ENCODE results near the gene TMEM14C.
A peak's percentile ranks its signal among the peaks of the same experiment; 100 is the strongest.
"Not testable (repeated sequence)": the region's sequence is repeated elsewhere in the genome, so short reads cannot be mapped to it uniquely, and the experiment has no call there.

Gene TMEM14C

DNA sequence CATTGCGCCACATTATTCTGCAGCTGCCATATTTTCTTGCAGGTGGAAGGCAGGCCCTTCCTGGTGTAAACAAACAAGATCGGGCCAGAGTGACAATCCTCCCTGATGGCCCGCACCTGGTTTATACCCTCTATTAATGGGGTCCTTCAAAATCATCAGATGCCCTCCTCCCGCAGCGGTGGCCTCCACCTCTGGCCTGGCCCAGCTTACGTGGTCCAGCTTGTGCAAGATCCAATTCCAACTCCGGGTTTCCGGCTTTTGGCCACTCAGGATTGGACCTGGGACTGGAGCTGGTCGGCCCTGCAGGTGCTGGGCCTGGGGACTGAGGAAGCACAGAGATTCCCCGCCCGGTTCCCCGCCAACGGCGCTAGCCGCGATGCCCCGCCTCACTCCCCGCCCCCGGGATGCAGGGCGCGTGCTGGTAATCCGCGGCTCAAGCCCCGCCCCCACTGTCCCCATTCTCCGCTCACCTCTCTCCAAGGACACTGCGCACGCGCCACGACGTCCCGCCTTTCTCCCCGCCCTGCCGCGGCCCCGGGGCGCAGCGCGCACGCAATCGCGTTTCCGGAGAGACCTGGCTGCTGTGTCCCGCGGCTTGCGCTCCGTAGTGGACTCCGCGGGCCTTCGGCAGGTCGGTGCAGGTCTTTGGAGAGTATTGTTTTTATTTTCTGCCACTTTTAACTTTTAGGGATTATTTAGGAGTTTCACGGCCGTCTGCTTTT, 24.5 kb downstream of the TMEM14C start, which contains the start of gene TMEM14B:
Gene TMEM14B, plus strand, starts transcription at position 555 of the 722 bp plus-strand sequence. CDS start 1,441 bp downstream, outside the sequence.
- Histone ChIP-seq H3K27me3 (ENCODE audit: insufficient read depth, low read length, poor library complexity, severe bottlenecking) (no peaks in the 10 kb centered on the region), H3K79me2 (ENCODE audit: insufficient read depth, low read length) (peaks cover 53% of the 10 kb centered on the region), H3K9me3 (ENCODE audit: insufficient read depth, low read depth, low read length) (no peaks in the 10 kb centered on the region), H3K36me3 (ENCODE audit: insufficient read depth, low read length) (no peaks in the 10 kb centered on the region), H3K4me3 (ENCODE audit: low read length, poor library complexity, severe bottlenecking) (peak within 1 kb of the TSS; percentile 78), H3F3A (ENCODE audit: low read depth) (no peaks in the 10 kb centered on the region), H3K9me2 (replicated peaks; ENCODE audit: low read depth, low read length) (no peaks in the 10 kb centered on the region), H3K9ac (ENCODE audit: low read depth, low read length, poor library complexity, severe bottlenecking) (peak within 1 kb of the TSS; percentile 85), H3K4me1 (ENCODE audit: insufficient read depth, low read length, poor library complexity, severe bottlenecking) (peaks cover 47% of the 10 kb centered on the region), H3K4me2 (ENCODE audit: low read depth, low read length, poor library complexity, severe bottlenecking) (peak within 1 kb of the TSS; percentile 98), H2AFZ (ENCODE audit: low read length) (peak within 1 kb of the TSS; percentile 90), H4K20me1 (ENCODE audit: insufficient read depth, low read length, poor library complexity, severe bottlenecking) (peaks cover 23% of the 10 kb centered on the region)
- TF ChIP-seq, protein P1, sequence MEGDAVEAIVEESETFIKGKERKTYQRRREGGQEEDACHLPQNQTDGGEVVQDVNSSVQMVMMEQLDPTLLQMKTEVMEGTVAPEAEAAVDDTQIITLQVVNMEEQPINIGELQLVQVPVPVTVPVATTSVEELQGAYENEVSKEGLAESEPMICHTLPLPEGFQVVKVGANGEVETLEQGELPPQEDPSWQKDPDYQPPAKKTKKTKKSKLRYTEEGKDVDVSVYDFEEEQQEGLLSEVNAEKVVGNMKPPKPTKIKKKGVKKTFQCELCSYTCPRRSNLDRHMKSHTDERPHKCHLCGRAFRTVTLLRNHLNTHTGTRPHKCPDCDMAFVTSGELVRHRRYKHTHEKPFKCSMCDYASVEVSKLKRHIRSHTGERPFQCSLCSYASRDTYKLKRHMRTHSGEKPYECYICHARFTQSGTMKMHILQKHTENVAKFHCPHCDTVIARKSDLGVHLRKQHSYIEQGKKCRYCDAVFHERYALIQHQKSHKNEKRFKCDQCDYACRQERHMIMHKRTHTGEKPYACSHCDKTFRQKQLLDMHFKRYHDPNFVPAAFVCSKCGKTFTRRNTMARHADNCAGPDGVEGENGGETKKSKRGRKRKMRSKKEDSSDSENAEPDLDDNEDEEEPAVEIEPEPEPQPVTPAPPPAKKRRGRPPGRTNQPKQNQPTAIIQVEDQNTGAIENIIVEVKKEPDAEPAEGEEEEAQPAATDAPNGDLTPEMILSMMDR (conservative IDR thresholded peaks at IDR 0.05; ENCODE audit: low read length), result no peak
- TF ChIP-seq EZH2phosphoT487 (IDR thresholded peaks at IDR 0.05; ENCODE audit: borderline replicate concordance), result no peak

DNA sequence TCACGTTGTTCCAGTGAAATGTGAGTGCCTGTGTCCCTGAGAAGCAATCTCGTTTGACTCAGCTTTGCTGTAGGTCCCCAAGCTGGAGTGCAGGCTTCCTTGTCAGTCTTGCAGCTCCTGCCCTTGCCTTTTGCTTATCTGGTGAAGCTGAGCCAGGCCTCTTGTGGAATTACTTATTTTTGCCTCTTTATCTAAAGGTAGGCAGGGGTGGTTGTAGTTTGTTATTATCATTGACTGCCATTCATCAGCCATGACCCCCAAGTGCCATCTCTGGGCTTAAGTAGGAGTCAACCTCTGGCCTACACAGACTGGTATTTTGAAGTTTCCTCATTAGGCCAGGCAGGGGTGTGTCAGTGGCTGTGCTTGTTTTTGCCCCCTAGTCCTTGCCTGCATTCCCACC, 26.9 kb downstream of the TMEM14C start:
- H3K9ac ChIP-seq (ENCODE audit: low read depth, low read length, poor library complexity, severe bottlenecking), result peak overlapping the region; percentile 85
- H3K79me2 ChIP-seq (ENCODE audit: insufficient read depth, low read length), result peaks cover 76% of the 10 kb centered on the region
- no peak overlapping the region for H2AFZ ChIP-seq (ENCODE audit: low read length)
- H3K9me3 ChIP-seq (ENCODE audit: insufficient read depth, low read depth, low read length), result no peaks in the 10 kb centered on the region
- H3F3A ChIP-seq (ENCODE audit: low read depth), result no peaks in the 10 kb centered on the region
- H4K20me1 ChIP-seq (ENCODE audit: insufficient read depth, low read length, poor library complexity, severe bottlenecking), result peaks cover 23% of the 10 kb centered on the region
- no peaks in the 10 kb centered on the region for H3K27me3 ChIP-seq (ENCODE audit: insufficient read depth, low read length, poor library complexity, severe bottlenecking)
- peak overlapping the region; percentile 98 for H3K4me2 ChIP-seq (ENCODE audit: low read depth, low read length, poor library complexity, severe bottlenecking)
- no peaks in the 10 kb centered on the region for H3K9me2 ChIP-seq (replicated peaks; ENCODE audit: low read depth, low read length)
- TF ChIP-seq EZH2phosphoT487 (IDR thresholded peaks at IDR 0.05; ENCODE audit: borderline replicate concordance), result no peak
- TF ChIP-seq, protein P1 (conservative IDR thresholded peaks at IDR 0.05; ENCODE audit: low read length), result no peak
- peaks cover 53% of the 10 kb centered on the region for H3K4me1 ChIP-seq (ENCODE audit: insufficient read depth, low read length, poor library complexity, severe bottlenecking)
- peak overlapping the region; percentile 78 for H3K4me3 ChIP-seq (ENCODE audit: low read length, poor library complexity, severe bottlenecking)
- H3K36me3 ChIP-seq (ENCODE audit: insufficient read depth, low read length), result peaks cover 3% of the 10 kb centered on the region; the same call in 1 of the 2 replicates

DNA sequence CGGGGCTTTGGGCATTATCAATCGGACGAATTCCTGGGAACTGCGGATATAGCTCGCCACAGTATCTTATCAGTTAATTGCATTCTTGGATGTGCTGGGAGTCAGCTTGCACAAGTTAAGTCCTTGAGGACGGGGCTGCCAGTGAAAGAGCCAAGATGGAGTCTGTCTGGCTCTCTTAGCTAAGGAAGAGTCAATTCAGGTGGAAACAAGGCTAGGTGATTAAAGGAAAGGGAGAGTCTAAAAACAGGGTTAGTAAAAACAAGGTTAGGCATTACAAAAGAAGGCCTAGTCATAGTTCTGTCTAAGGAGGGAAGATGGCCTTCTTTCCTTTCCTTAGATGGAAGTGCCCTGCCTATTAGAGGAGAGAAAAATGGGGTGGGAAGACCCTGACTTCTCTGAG, 27.7 kb downstream of the TMEM14C start:
- H3K9me3 ChIP-seq (ENCODE audit: insufficient read depth, low read depth, low read length); H3F3A ChIP-seq (ENCODE audit: low read depth); H3K9me2 ChIP-seq (replicated peaks; ENCODE audit: low read depth, low read length); H3K27me3 ChIP-seq (ENCODE audit: insufficient read depth, low read length, poor library complexity, severe bottlenecking); H2AFZ ChIP-seq (ENCODE audit: low read length); H3K36me3 ChIP-seq (ENCODE audit: insufficient read depth, low read length); H3K4me3 ChIP-seq (ENCODE audit: low read length, poor library complexity, severe bottlenecking); H3K9ac ChIP-seq (ENCODE audit: low read depth, low read length, poor library complexity, severe bottlenecking): not testable (repeated sequence)
- Histone ChIP-seq H4K20me1 (ENCODE audit: insufficient read depth, low read length, poor library complexity, severe bottlenecking) (peaks cover 23% of the 10 kb centered on the region), H3K4me1 (ENCODE audit: insufficient read depth, low read length, poor library complexity, severe bottlenecking) (peaks cover 53% of the 10 kb centered on the region), H3K4me2 (ENCODE audit: low read depth, low read length, poor library complexity, severe bottlenecking) (peak overlapping the region; percentile 98), H3K79me2 (ENCODE audit: insufficient read depth, low read length) (peaks cover 84% of the 10 kb centered on the region)

DNA sequence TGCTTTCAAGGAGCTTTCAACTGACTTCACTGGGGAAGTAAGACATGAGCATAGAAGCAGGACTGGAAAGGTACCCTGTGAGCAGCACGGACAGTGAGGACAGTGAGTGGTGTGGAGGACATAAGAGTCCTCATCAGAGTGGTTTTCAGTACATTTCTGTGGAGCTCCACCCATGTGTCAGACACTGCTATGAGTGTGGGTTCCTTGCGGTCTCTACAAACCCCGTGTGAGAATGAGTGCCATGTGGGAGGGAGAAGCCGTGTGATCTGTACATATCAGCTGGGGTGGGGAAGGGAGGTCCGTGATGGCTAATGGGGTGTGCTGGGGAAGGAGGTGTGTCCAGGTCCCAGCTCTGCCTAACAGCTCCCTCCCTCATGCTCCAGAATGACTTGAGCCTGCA, 28.9 kb downstream of the TMEM14C start:
- Histone ChIP-seq H3K4me2 (ENCODE audit: low read depth, low read length, poor library complexity, severe bottlenecking) (peak overlapping the region; percentile 98), H3K4me1 (ENCODE audit: insufficient read depth, low read length, poor library complexity, severe bottlenecking) (peaks cover 44% of the 10 kb centered on the region), H3K79me2 (ENCODE audit: insufficient read depth, low read length) (peaks cover 84% of the 10 kb centered on the region), H4K20me1 (ENCODE audit: insufficient read depth, low read length, poor library complexity, severe bottlenecking) (peaks cover 23% of the 10 kb centered on the region), H3K36me3 (ENCODE audit: insufficient read depth, low read length) (peaks cover 19% of the 10 kb centered on the region; the same call in 1 of the 2 replicates)
- not testable (repeated sequence) for H3K9ac ChIP-seq (ENCODE audit: low read depth, low read length, poor library complexity, severe bottlenecking); H3K9me2 ChIP-seq (replicated peaks; ENCODE audit: low read depth, low read length); H3K9me3 ChIP-seq (ENCODE audit: insufficient read depth, low read depth, low read length); H3F3A ChIP-seq (ENCODE audit: low read depth); H3K27me3 ChIP-seq (ENCODE audit: insufficient read depth, low read length, poor library complexity, severe bottlenecking); H2AFZ ChIP-seq (ENCODE audit: low read length); H3K4me3 ChIP-seq (ENCODE audit: low read length, poor library complexity, severe bottlenecking)

All from Loucy (cell line).